Thoracic aorta endothelial cell (primary cell): ENCODE measurements around the gene POLR2H. TPM values are rescaled to one million over a fixed set of nuclear protein-coding genes. Genes with fewer than 3 reads are reported as not detected.

Source experiments
- small RNA-seq: library from RNA; depleted of rRNA; stranded (forward); fragments of <200 nt; gene quantifications from one replicate; pipeline ENCODE3, GENCODE V24; 2012
- total RNA-seq: library from RNA; depleted of rRNA; stranded (reverse); fragments of >200 nt; gene quantifications from 2 replicates; pipeline ENCODE4 v1.2.3, GENCODE V29; 2012

Gene POLR2H
- total RNA-seq, result 122 and 123 TPM in 2 replicates

DNA sequence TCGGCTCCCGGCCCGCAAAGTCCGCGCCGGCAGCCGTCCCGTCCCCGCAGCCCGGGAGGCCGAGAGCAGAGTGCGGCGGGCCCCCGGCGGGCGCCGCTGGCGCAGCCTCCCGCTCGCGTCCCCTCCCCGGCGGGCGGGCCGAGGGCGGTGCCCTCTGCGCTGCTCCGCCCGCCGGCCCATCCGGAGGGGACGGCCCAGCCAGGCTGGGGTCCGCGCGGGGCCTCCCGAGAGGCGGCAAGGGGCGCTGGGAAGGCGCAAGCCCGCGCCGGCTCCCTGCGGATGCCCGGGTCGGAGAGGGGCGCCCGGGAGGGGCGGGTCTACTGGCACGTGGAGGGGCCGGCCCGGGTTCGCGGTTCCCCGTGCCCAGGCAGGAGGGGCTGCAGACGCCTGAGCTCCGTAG, at the start of gene POLR2H, which contains the start of gene CLCN2:
Gene POLR2H, plus strand, starts transcription at position 179 of the 400 bp plus-strand sequence. CDS start 1,783 bp downstream, outside the sequence.
Gene CLCN2, minus strand, starts transcription at position 74 of the 400 bp plus-strand sequence. CDS start 126 bp downstream, outside the sequence.

DNA sequence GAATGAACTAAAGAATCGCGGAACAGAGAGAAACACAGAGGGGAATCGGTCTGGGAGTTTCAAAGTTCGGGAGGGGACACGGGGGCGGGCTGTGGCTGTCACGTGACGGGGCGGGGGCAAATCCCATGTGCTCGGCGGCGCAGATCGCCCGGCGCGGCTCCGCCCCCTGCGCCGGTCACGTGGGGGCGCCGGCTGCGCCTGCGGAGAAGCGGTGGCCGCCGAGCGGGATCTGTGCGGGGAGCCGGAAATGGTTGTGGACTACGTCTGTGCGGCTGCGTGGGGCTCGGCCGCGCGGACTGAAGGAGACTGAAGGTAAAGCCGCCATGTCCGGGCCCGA, 47.2 kb upstream of the POLR2H start, which contains the start of gene EIF4G1:
Gene EIF4G1, plus strand, starts transcription at position 244 of the 337 bp plus-strand sequence. CDS start 1,191 bp downstream, outside the sequence.

DNA sequence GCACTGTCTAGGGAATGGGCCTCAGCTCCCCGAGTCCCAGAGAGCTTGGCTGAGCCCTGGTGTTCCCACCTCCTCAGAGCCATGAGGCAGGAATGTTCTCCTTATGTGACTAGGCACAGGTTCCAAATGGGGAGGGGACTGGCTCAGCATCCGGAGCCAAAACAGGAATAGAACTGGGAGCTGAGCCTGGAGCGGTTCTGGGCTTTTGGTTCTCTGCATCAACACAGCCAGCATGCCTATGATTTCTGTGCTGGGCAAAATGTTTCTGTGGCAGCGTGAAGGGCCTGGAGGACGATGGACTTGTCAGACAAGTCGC, 24.2 kb upstream of the POLR2H start, which contains the start of gene FAM131A:
Gene FAM131A, plus strand, starts transcription at position 202 of the 316 bp plus-strand sequence. Its CDS starts 31 bp downstream, at position 233.

DNA sequence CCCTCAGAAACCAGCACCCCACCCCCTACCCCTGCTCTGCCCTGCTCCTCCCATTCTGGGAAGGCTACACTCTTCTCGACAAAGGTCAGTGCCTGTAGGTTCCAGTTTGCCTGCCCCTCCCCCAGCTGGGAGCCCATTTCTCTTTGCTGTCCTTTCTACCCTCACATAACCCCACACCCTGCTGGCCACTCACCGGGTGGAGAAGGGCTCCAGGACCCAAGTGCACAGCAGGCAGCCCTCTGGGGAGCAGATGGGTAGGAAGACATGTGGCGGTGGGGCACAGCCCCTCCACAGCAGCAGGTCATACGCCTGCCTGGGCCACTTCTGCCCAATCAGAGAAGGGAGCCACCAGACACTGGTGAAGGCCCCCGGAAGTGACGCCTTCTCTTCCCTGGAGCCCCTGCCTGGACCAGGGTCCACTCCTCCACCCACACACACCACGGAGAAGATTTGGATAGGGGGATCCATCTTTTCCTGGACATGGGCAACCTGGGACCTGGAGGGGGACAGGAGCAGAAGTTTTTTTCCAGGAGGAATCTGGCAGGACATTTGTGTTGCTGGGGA, 16.5 kb downstream of the POLR2H start, which contains the start of gene THPO:
Gene THPO, minus strand, starts transcription at position 326 of the 564 bp plus-strand sequence. CDS start 1,948 bp downstream, outside the sequence.

DNA sequence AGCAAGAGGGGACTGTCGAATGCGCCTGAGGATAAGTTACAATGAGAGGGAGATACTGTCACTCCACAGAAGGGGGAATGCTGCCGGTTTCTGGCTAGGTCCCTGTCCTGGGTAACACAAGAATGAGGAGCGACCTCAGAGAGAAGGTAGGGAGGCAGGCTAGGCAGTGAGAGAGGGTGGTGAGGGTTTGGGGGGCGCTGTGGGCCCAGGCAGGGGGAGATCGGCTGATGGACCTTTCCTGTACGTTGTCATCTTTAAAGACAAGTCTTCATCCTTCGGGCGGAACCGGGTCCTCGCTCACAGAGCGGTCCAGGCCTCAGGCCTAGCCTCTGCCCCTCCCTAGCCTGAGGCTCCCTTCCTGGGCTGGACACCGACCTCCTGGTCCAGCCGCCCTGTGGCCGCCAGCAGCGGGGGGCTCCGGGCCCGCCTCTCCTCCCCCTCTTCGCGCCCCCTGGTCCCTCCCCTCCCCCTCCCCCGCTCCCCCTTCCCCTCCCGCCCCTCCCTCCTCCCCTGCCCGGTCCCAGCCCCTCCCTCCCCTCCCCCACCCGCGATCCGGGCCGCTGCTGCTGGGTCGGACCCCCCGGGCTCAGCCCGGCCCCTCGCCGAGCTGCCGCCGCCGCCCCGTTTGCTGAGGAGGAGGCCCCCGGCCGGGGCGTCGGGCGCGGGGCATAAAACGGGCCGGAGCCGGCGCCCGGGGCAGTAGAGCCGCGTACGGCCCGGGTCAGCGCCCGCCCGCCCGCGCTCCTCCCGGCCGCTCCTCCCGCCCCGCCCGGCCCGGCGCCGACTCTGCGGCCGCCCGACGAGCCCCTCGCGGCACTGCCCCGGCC, 18.1 kb downstream of the POLR2H start, which contains the start of gene CHRD:
Gene CHRD, plus strand, starts transcription at position 697 of the 827 bp plus-strand sequence. CDS start 265 bp downstream, outside the sequence.

Small RNA genes lying within 50 kb of the gene (small RNA-seq; reads per million reads assigned to genes)
- gene SNORD66, result 1,113 reads per million, percentile 100 among the genes with 10 or more reads in this experiment

Other genes starting within 250 kb of the POLR2H start
- gene EIF2B5, start 226.4 kb upstream of the POLR2H start, total RNA-seq, result 36.4 and 42.8 TPM in 2 replicates
- 24.3 and 27.1 TPM in 2 replicates for gene DVL3, start 206.3 kb upstream of the POLR2H start, total RNA-seq
- 345 and 354 TPM in 2 replicates for gene AP2M1, start 186.9 kb upstream of the POLR2H start, total RNA-seq
- 33.7 and 42.4 TPM in 2 replicates for gene ABCF3, start 175.5 kb upstream of the POLR2H start, total RNA-seq
- under 0.01 TPM in 1 of 2 replicates, not detected in the other for gene VWA5B2, start 132.1 kb upstream of the POLR2H start, total RNA-seq
- gene ALG3, start 112.7 kb upstream of the POLR2H start, total RNA-seq, result 27.8 and 33.3 TPM in 2 replicates
- gene EEF1AKMT4, start 112.0 kb upstream of the POLR2H start, total RNA-seq, result 3.2 and 3.3 TPM in 2 replicates
- gene CAMK2N2, start 100.2 kb upstream of the POLR2H start, total RNA-seq, result not detected in 2 replicates
- not detected in 2 replicates for gene ECE2, start 85.7 kb upstream of the POLR2H start, total RNA-seq
- gene PSMD2, start 62.5 kb upstream of the POLR2H start, total RNA-seq, result 535 and 555 TPM in 2 replicates
- 394 and 415 TPM in 2 replicates for gene EIF4G1, start 47.1 kb upstream of the POLR2H start, total RNA-seq
- gene FAM131A, start 24.1 kb upstream of the POLR2H start, total RNA-seq, result 21.8 and 31.1 TPM in 2 replicates
- 3.3 and 3.9 TPM in 2 replicates for gene CLCN2, start 105 bp upstream of the POLR2H start, total RNA-seq
- gene THPO, start 16.5 kb downstream of the POLR2H start, total RNA-seq, result not detected in 2 replicates
- 0.07 and 0.13 TPM in 2 replicates for gene CHRD, start 18.3 kb downstream of the POLR2H start, total RNA-seq
- 0.07 TPM in 1 of 2 replicates, not detected in the other for gene EPHB3, start 200.1 kb downstream of the POLR2H start, total RNA-seq